ENCODE data around the gene LYSMD4.

Gene LYSMD4

GRCh38 chr15:99707473-99708270, 25.6 kb downstream of the LYSMD4 start:
- DNase-seq (ENCODE audit: low read depth): peak; percentile 48
- H3K4me3 ChIP-seq (ENCODE audit: low read depth, low read length): no peak overlapping the region
- TF ChIP-seq CTCF (conservative IDR thresholded peaks at IDR 0.05; ENCODE audit: low read depth, low read length): no peak

GRCh38 chr15:99706557-99707303, 26.5 kb downstream of the LYSMD4 start:
- no peak for TF ChIP-seq CTCF (conservative IDR thresholded peaks at IDR 0.05; ENCODE audit: low read depth, low read length)
- DNase-seq (ENCODE audit: low read depth): peak; percentile 26
- H3K4me3 ChIP-seq (ENCODE audit: low read depth, low read length): no peak overlapping the region

DNA sequence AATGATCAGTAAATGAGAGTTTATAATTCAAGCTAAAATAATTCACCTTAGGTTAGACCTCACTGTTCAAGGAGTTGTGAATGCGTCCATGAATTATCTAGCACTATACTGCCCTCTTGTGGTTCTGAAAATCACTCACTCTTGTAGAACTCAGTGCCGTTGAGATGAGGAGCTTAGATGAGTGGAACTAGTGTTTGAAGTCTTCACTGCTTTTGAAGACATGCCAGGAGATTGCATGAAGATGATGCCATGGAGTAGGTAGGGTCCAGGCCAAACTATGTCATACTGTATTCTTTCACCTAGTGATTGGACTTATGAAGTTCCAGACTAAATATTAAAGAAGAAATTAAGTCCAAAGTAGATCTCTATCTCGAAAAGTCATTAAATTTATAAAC, 28.8 kb downstream of the LYSMD4 start:
- no peak overlapping the region for H3K4me3 ChIP-seq (ENCODE audit: low read depth, low read length)
- TF ChIP-seq CTCF (conservative IDR thresholded peaks at IDR 0.05; ENCODE audit: low read depth, low read length): peak; percentile 77
- DNase-seq (ENCODE audit: low read depth): peak; percentile 97

- peak; percentile 96 for DNase-seq (ENCODE audit: low read depth)
- peak; percentile 63 for TF ChIP-seq CTCF (conservative IDR thresholded peaks at IDR 0.05; ENCODE audit: low read depth, low read length)
- no peak overlapping the region for H3K4me3 ChIP-seq (ENCODE audit: low read depth, low read length)
Observed at GRCh38 chr15:99703603-99704443, 29.4 kb downstream of the LYSMD4 start.

GRCh38 chr15:99702895-99703602, 30.2 kb downstream of the LYSMD4 start:
- TF ChIP-seq CTCF (conservative IDR thresholded peaks at IDR 0.05; ENCODE audit: low read depth, low read length): no peak
- peak; percentile 69 for DNase-seq (ENCODE audit: low read depth)
- H3K4me3 ChIP-seq (ENCODE audit: low read depth, low read length): no peak overlapping the region

- DNase-seq (ENCODE audit: low read depth): no peak
- TF ChIP-seq CTCF (conservative IDR thresholded peaks at IDR 0.05; ENCODE audit: low read depth, low read length): no peak
- H3K4me3 ChIP-seq (ENCODE audit: low read depth, low read length): no peak overlapping the region
Observed at GRCh38 chr15:99696096-99696495, 37.1 kb downstream of the LYSMD4 start.
